ENCODE data around the gene ADRA2C.

ADRA2C gene

DNA sequence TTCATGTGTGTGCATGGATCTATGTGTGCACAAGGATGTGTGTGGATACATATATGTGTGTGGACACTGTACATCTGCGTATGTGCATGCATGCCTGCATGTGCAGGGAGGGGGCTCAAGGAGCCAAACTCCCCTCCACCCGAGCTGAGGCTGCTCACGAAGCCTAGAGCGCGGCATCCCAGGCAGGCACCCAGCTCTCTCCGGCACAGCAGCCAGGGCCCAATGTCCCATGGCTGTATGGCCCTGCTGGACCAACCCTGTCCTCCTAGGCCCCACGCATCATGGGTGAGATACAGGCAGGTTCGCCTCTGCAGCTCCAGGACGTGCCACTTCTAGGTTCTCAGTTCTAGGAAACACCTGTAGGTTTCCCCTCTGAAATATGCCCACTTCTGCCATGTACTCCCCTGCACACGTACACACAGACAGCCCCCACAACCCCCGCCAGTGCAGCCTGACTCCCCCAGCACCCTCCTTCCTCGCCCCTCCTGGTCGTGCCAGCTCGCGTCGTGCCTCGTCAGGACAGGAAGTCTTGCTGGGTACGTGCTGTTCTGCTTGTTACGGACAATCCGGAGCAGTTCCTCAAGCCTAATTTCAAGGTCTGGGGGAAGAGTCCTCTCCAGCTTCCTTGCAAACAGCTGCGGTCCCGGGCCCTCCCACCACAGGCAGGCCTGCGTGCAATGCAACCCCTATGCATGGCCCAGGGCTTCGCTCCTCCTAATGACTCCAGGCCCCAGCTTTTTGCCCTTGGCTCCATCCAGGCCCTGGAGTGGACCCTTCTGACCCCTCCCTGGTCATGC is 3.2 kb upstream of the ADRA2C start:
- no peak for DNase-seq

DNA sequence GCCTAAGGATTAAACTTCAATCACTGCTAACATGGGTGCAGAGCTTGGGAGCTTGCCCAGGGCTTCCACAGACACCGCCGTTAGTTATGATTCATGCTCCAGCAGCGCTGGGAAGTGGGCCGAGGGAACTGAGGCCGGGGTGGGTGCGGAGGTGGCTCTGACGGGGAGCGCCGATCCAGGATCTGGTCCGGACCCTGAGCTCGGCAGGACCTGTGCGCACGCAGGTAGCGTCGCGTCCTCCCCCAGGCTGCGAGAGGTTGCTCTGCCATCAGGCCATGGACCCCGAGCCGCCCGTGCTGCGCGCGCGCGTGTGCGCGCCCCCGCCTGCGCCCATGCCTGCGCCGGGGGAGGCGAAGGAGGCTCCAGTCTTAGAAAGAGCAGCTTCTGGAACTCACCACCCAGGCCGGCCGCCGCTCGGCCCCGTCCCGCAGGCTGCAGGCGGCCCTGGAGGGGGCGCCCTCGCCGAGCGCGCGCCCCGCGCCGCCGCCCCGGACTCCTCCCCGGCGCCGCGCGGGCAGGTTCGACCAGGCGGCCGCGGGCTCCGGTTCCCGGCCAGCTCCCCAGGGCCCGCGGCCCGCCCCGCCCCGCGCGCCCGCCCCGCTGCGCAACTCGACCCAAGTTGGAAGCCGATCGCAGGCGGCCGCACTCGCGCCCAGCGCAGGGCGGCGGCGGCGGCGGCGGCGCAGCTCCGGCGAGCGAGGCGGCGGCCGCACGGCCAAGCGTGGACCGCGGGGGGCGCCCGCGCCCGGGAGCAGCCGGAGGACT is 732 bp upstream of the ADRA2C start:
- DNase-seq: no peak

DNA sequence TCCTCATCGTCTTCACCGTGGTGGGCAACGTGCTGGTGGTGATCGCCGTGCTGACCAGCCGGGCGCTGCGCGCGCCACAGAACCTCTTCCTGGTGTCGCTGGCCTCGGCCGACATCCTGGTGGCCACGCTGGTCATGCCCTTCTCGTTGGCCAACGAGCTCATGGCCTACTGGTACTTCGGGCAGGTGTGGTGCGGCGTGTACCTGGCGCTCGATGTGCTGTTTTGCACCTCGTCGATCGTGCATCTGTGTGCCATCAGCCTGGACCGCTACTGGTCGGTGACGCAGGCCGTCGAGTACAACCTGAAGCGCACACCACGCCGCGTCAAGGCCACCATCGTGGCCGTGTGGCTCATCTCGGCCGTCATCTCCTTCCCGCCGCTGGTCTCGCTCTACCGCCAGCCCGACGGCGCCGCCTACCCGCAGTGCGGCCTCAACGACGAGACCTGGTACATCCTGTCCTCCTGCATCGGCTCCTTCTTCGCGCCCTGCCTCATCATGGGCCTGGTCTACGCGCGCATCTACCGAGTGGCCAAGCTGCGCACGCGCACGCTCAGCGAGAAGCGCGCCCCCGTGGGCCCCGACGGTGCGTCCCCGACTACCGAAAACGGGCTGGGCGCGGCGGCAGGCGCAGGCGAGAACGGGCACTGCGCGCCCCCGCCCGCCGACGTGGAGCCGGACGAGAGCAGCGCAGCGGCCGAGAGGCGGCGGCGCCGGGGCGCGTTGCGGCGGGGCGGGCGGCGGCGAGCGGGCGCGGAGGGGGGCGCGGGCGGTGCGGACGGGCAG is 792 bp downstream of the ADRA2C start:
- DNase-seq: no peak

DNA sequence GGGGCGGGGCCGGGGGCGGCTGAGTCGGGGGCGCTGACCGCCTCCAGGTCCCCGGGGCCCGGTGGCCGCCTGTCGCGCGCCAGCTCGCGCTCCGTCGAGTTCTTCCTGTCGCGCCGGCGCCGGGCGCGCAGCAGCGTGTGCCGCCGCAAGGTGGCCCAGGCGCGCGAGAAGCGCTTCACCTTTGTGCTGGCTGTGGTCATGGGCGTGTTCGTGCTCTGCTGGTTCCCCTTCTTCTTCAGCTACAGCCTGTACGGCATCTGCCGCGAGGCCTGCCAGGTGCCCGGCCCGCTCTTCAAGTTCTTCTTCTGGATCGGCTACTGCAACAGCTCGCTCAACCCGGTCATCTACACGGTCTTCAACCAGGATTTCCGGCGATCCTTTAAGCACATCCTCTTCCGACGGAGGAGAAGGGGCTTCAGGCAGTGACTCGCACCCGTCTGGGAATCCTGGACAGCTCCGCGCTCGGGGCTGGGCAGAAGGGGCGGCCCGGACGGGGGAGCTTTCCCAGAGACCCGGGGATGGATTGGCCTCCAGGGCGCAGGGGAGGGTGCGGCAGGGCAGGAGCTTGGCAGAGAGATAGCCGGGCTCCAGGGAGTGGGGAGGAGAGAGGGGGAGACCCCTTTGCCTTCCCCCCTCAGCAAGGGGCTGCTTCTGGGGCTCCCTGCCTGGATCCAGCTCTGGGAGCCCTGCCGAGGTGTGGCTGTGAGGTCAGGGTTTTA is 1.5 kb downstream of the ADRA2C start:
- DNase-seq: no peak

DNA sequence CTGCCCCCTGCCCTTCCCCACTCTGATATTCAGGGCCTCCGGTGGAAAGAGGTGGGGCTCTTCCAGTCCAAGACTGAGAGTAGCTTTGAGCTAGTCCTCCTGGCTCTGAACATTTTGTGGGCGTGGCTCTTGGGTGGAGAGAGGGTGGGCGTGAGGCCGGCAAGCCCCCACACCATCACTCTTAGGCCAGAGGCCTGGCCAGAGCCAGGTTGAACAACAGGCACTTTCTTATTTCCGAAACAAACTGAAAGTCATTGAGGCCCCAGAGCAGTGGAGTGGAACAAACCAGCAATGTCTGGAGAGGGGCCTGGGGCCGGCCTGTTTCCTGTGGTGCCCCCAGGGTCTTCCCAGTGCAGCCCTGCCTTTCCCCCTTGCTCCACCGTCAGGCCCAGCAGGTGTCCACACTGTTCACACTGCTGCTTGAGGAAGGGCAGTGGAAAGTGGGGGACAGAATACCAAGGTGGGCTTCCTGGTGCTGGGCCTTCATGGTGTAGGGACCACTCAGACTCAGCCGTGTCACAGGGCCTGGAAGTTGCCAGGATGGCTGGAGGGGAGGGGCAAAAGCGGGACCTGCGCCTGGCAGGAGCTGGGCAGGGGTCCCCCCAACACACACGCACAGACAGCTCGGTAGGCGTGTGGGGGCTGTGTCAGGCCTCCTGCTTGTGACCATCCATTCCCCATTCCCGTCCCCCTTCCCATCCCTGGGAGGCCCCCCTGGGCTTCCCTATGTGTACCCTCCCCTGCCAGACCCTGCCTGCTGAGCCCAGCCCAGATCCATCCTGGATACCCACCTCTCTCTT is 2.9 kb downstream of the ADRA2C start:
- DNase-seq: no peak

DNA sequence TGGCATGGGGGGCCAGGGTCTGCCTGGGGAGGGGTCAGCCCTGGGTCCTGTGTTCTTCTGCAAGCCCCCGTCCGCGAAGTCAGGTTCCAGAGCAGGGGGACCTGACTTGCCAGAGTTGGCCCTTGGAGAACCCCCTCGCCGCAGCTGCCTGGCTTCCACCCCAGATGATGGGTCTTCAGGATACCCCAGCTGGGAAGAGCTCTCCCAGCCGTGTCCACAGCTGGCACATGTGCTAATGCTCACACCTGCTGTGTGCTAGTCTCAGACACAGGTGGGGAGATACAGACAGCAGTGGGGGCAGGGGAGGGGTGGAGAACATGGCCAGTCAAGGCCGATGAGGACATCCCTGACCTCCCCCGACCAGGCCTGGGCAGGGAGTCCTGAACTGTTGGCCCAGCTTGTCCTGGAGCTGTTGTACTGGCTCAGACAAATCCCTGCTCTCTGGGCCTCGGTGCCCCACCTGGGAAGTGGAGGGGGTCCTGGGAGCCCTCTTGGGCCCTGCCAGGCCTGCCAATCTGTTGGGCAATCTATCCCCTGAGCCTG is 3.5 kb downstream of the ADRA2C start:
- no peak for DNase-seq

DNA sequence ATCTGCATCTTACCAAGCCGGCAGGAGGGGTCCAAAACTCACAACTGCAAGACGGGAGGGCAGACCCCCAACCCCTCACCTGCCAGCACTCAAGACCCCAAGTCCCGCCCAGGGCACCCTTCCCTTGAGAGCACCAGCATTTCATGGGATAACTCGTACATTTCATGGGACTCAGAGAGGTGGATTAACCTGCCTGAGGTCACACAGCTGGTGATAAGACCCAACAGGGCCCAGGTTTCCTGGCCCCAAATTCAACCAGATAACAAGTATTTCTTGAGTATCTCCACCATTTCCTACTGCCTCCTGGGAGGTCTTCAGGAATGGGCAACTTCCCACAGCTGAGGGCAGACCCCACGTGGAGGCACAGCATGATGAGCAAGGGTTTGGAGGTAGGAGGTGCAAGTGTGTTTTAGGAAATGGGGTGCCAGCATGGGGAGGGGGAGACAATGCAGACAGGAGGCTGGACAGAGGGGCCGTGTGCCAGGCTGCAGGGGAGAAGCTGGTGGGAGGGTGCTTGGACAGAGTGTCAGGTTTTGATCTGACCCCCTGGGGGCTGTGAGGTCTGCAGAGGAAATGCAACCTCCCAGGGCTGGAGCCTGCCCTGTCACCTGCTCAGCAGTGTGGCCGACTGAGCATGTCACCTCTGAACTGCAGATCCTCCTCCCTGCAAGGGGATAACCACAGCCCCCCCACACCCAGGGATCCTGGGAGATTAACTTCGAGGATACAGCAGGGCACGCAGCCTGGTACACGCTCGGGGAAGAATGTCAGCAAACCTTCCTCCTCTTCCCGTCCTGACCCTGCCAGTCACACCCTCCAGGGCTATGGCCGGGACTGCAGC is 4.4 kb downstream of the ADRA2C start:
- DNase-seq: no peak

DNA sequence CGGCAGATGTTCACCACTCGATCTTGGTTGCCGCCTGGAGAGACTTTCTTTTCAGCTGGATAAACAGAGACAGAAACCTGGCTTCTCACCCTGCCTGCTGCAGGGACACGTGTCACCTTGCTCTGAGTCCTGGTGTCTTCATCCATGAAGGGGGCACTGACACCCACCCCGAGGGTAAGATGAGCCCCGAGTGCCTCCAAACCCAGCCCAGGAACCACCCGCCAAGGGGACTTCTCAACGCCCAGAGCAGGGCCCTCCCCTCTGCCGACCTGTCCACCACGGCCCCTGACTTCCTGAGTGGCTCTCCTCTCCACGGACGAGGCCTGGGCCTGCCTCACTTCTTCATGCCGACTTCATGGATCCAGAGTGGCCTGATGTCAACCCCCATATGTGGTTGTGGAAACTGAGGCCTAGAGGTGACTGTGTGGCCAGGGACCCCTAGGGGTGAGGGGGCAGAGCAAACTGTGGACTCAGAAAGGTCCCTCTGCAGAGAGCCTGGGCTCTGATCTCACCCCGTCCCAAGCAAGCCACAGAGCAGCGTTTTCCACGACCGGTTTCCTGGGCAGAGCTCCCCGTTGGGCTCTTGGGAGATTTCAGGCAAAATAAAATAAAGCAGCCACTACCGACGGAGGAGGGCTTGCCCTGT is 5.1 kb downstream of the ADRA2C start:
- no peak for DNase-seq

DNA sequence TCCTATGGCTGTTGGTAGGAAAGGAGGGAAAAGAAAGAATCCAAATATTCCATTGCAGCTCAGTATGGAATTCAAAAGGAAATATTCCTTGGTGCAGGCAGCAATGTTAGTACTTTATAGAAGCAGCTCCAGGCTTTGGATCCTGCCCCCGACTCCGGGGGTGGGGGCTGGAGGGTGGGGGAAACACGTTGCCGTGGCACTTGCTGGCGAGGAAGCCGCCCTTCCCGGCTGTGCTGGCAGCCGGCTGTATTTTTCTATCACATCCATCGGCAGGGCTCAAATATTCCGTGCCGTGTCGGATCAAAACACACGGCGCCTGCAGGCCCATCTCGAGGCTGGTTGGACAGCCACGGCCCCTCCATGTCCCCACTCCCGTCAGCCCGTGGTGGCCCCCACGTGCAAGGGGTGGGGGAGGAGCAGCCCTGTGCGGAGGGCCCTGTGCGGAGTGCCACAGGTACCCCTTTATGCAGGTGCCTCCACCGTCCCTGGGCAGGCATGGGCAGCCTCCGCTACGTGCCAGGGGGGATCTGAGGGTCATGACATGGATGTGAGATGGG is 5.8 kb downstream of the ADRA2C start:
- DNase-seq: no peak

DNA sequence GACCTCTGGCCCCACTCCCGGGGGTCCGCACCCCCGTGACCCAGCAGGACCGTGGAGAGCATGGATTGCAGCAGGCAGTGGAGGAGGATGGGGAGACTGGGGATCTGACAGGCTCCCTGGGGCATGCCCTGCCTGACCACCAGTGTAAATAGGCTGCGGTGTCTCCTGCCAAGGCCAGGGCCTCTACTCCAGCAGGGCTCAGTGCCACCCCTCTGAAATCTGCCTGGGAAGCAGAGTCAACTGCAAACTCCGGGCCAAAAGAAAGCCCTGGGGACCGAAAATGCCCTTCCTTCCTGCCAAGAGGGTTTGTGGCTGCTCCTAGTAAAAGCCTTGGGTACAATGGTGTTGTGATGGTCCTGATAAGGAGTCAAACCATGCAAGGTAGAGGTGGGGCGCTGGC is 6.4 kb downstream of the ADRA2C start:
- no peak for DNase-seq

DNA sequence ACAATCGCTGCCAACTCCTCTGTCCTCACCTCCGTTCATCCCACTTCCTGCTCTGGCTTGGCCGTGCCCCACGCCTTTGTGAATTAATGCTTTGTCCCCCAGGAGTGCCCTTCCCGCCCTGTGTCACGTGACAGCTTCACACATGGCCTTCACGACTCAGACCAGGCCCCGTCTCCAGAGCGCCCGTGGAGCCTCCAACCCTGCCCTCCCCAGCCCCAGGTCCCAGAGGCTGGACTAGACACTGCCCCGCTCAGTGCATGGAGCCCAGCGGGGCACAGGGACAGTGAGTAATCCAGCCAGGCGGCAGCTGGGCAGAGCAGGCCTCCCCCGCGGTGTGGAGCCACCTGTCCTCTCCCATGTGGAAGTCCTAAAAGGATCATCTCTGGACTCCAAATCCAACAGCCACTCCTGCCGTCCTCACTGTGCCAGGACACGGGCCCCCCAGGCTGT is 7.4 kb downstream of the ADRA2C start:
- no peak for DNase-seq

DNA sequence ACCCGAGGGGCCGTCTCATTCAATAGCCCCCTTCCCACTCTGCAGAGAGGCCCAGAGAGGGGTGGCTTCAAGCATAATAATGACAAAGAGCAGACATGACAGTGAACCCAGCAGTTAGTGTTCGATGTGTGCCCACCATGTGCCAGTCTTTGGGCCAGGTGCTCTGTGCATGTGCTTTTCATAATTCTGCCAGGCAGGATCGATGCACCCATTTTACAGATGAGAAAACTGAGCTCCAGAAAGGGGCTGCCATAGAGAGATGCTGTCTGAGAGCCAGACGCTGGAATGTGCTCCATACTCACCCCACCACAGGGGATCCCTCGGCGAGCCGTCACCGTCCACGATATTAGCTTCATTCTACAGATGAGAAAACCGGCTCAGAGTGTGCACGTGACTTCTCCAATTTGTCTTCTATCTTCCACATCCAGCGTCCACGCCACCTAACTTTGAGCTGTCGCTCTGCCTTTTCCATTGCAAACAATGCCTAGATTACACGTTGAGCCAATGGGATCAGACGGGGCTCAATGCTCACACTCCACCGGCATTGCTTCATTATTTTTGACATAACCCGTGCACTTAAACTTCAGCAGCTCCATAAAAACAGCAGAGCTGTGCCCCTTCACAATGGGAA is 8.2 kb downstream of the ADRA2C start:
- no peak for DNase-seq

DNA sequence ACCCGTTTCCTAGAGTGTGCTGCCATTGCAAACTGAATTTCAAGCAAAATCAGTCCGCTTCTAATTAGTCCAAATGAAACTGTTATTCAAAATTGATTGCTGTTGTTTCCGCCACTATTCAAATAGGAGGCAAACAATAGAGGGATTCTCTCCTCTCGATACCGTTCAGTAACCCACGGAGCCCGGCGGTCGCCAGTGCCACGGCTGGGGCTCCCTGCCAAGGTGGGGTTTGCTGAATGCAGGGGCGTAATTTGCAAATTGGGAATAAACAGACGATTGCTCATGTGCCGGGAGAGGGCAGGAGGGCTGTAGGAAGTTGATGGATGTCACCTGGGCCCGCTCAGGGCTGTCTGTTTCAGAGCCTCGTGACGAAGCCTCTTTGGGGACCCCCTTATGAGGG is 8.8 kb downstream of the ADRA2C start:
- no peak for DNase-seq

DNA sequence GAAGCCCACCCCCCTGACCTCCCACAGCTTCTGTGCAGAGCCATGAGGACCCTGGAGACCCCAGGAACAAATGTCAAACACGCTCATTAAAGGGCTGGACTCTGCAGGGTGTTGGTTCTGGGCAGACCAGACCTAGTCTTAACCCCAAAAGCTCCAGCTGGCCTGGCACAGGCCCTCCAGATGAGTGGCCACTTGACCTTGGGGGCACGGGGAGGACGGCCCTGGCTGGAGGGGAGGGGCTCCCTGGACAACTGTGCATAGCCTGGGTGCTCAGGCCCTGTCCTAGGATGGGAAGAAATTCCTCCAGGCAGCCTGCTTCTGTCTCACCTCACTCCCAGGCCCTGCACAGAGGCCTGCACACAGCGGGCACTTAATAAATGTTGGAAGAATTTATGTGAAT is 9.4 kb downstream of the ADRA2C start:
- DNase-seq: no peak

DNA sequence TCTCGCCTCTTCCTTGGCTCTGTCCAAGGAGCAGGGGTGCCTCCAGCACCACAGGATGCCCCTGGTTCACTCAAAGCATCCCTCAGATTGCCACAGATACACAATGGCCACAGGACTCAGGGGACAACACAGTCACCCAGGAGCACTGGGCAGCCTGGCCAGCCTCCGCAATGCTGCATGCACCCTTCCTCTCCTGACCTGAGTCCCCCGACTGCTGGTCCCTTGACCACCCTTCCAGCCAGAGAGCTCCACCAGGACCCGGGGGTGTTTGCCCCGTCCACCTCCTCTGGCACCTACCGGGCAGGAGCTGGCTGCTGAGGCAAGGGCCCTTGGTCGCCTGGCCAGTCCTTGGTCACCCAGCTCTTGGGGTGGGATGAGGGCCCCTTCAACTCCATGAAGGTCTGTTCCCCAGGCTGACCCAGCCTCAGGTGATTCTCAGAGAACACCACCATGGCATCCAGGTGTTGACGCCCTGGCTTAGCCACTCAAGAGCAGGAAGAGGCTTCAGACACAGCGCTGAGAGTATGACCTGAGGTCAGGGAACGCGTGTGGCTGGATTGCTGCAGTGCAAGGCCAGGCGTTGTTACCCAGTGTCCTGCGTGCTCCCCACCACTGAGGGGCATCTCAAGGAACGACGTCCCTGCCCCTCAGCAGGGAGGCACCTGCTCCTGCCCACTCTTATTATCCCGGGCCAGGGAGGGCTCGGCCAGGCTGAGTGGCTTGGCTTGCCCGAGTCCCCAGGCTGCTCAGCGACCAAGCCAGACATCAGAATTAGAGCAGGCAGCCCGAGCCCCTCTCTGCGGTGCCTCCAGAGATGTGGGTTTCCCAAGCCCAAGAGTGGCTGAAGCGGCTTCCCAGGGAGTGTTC is 10.2 kb downstream of the ADRA2C start:
- no peak for DNase-seq

DNA sequence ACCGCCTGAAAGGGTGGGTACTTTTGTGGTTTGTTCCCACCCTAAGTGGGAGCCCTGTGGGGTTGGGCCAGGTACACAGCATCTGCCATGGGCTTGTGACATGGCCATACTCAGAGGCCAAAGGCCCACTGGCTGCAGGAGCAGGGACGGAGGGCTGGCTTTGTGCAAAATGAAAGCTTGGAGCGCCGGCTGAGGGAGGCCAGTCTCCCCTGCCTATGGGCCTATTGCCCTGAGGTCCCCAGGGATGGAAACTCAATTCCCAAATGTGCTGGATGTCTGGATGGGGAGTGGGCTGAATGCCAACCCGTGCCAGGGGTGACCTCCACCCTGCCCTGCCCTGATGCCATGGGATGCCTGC is 10.8 kb downstream of the ADRA2C start:
- DNase-seq: no peak

DNA sequence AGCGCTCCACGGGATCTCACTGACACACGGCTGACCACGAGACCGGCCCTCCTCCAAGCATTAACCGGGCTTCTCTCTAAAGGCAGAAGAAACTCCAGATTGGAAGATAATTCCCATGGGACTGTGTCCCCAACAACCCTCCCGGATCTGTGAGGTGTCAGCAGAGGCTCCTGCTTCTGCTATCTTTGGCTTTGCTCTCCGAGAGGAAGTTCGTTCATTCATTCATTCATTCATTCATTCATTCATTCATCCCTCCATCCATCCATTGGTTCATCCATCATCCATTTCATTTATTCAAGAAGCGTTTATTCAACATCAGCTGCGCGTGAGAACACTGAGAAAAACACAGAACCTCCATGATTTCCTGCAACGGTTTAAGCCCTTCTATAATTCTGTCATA is 11.5 kb downstream of the ADRA2C start:
- DNase-seq: no peak

DNA sequence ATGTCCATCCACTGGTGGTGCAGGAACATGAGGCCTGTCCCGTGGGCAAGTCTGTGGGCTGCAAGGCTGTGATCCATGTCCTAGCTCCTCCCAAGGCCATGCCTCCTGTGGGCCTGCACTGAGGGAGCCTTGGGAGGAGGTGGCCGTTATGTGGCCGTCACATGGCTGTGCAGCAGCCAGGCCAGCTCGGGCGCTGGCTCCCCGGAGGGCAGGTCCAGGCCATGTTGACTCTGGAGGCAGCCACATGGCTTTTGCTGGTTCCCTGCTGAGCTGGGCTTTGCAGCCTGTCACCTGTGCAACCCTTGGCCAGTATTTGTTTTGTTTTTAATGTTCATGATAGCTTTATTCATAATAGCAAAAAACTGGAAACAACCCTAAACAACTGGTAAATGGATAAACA is 13.3 kb downstream of the ADRA2C start:
- DNase-seq: no peak
